Measurements from ENCODE around the gene ARHGAP18.

The ARHGAP18 gene

GRCh38 chr6:129725341-129725740 lies 15.4 kb upstream of the ARHGAP18 start:
- DNase-seq (ENCODE audit: low read depth), result no peak
- TF ChIP-seq CTCF (IDR thresholded peaks at IDR 0.05; ENCODE audit: low read depth, low read length, missing control alignments), result no peak
- H3K4me3 ChIP-seq (ENCODE audit: low read depth, low read length), result no peak overlapping the region

- TF ChIP-seq CTCF (IDR thresholded peaks at IDR 0.05; ENCODE audit: low read depth, low read length, missing control alignments), result no peak
- H3K4me3 ChIP-seq (ENCODE audit: low read depth, low read length), result no peak overlapping the region
- DNase-seq (ENCODE audit: low read depth), result no peak
Measured at GRCh38 chr6:129719692-129720091, 9.7 kb upstream of the ARHGAP18 start.

GRCh38 chr6:129717277-129717676 lies 7.3 kb upstream of the ARHGAP18 start:
- DNase-seq (ENCODE audit: low read depth), result no peak
- H3K4me3 ChIP-seq (ENCODE audit: low read depth, low read length), result no peak overlapping the region
- TF ChIP-seq CTCF (IDR thresholded peaks at IDR 0.05; ENCODE audit: low read depth, low read length, missing control alignments), result no peak

GRCh38 chr6:129713806-129714333 lies 3.9 kb upstream of the ARHGAP18 start:
- no peak overlapping the region for H3K4me3 ChIP-seq (ENCODE audit: low read depth, low read length)
- TF ChIP-seq CTCF (IDR thresholded peaks at IDR 0.05; ENCODE audit: low read depth, low read length, missing control alignments), result no peak
- DNase-seq (ENCODE audit: low read depth), result no peak

- no peak for DNase-seq (ENCODE audit: low read depth)
- H3K4me3 ChIP-seq (ENCODE audit: low read depth, low read length), result no peak overlapping the region
- TF ChIP-seq CTCF (IDR thresholded peaks at IDR 0.05; ENCODE audit: low read depth, low read length, missing control alignments), result no peak
Measured at GRCh38 chr6:129711271-129711631, 1.3 kb upstream of the ARHGAP18 start.

GRCh38 chr6:129710450-129711270 lies 683 bp upstream of the ARHGAP18 start:
- DNase-seq (ENCODE audit: low read depth), result no peak
- peak overlapping the region; percentile 73 for H3K4me3 ChIP-seq (ENCODE audit: low read depth, low read length)
- TF ChIP-seq CTCF (IDR thresholded peaks at IDR 0.05; ENCODE audit: low read depth, low read length, missing control alignments), result no peak
